ENCODE data around the gene CNOT8.

DNA sequence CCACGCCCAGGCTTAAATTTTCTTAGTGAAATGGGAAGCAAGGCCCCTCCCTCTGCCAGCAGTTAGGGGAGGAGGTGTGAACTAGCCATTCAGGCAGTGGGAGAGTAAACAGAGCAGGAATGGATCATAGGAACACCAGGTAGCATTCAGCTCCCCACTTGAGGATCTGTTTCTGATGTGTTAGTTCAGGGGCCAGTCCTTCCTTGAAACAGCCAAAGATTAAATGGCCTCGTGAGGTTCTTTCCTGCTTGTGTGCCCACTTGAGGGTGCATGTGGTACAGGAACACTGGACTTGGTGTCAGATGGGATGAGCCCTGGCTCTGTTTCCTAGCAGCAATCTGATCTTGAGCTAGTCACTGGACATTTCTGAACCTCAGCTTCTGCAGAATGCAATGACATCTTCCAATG is 29.2 kb upstream of the CNOT8 start:
- no peak for TF ChIP-seq GATA2 (IDR thresholded peaks at IDR 0.05; ENCODE audit: low read depth, low read length)
- TF ChIP-seq GATA3 (IDR thresholded peaks at IDR 0.05; ENCODE audit: low read depth, low read length) = no peak

Data from SH-SY5Y (cell line).